Tibial artery (tissue), 4 donors: Measurements from ENCODE around the gene SOWAHA.

Source experiments
- DNase-seq, 2 donors: peaks; one replicate each; pipeline ENCODE4 v3.0.0-alpha.2; 2019
- H3K27ac ChIP-seq, 2 donors: fragments of 200-600 bp; sonication (generic) in 1 of 2; 1 replicate in 1 of 2; 2 replicates in 1 of 2; pipeline ENCODE4 v1.5.1; 2018 to 2019; ENCODE audit warnings: mild to moderate bottlenecking in 1 of 2
- H3K27me3 ChIP-seq, 2 donors: fragments of 200-600 bp; sonication (generic) in 1 of 2; one replicate each; pipeline versions ENCODE4 v1.5.1 to v1.6.0; 2016 to 2019
- H3K36me3 ChIP-seq, 3 donors: fragments of 200-600 bp; sonication (generic) in 2 of 3; one replicate each; pipeline ENCODE4 v1.5.1; 2016 to 2019; ENCODE audit warnings: mild to moderate bottlenecking in 2 of 3
- H3K4me1 ChIP-seq, 4 donors: fragments of 200-600 bp; sonication (generic) in 2 of 4; 1 replicate in 3 of 4; 2 replicates in 1 of 4; pipeline ENCODE4 v1.5.1; 2016 to 2019
- H3K4me3 ChIP-seq, 2 donors: fragments of 200-600 bp; sonication (generic) in 1 of 2; 1 replicate in 1 of 2; 2 replicates in 1 of 2; pipeline ENCODE4 v1.5.1; 2018 to 2019; ENCODE audit warnings: mild to moderate bottlenecking in 2 of 2
- H3K9me3 ChIP-seq, 3 donors: fragments of 200-600 bp; sonication (generic) in 1 of 3; one replicate each; pipeline ENCODE4 v1.5.1; 2016 to 2019
- CTCF ChIP-seq, 2 experiments: fragments of 200-600 bp in 1 of 2; fragments of 450-650 bp in 1 of 2; IDR thresholded peaks; one replicate each; pipeline ENCODE4 v1.5.1; 2017 to 2019; ENCODE audit warnings: antibody characterized with exemption in 2 of 2, mild to moderate bottlenecking in 1 of 2, moderate library complexity in 1 of 2
- intact Hi-C: fragments of 100-400 bp; cut with DNase I; formaldehyde crosslinking; loops from one replicate; pipeline ENCODE4 v1.15.0; 2023; ENCODE audit warnings: low total_unique reads

SOWAHA gene

GRCh38 chr5:132831095-132831860 lies 18.2 kb downstream of the SOWAHA start:
- peak overlapping the region; percentile 67 to 75 for H3K4me3 ChIP-seq

GRCh38 chr5:132832612-132833011 lies 19.5 kb downstream of the SOWAHA start:
- no peak overlapping the region for H3K27ac ChIP-seq

More at GRCh38 chr5:132831095-132831860, 18.2 kb downstream of the SOWAHA start:
- Histone ChIP-seq H3K27me3 (peaks cover 0 to 3% of the 10 kb centered on the region in 2 donors), H3K27ac (no peak overlapping the region), H3K4me1 (peaks cover 0 to 19% (median 9%) of the 10 kb centered on the region in 4 donors), H3K9me3 (no peaks in the 10 kb centered on the region), H3K36me3 (no peaks in the 10 kb centered on the region)
- intact Hi-C loops, result no loop called here
- no peak for TF ChIP-seq CTCF (IDR thresholded peaks at IDR 0.05)
- DNase-seq, result no peak

GRCh38 chr5:132834057-132834456 lies 21.0 kb downstream of the SOWAHA start:
- H3K4me1 ChIP-seq, result peaks cover 0 to 15% (median 9%) of the 10 kb centered on the region in 4 donors
- no peaks in the 10 kb centered on the region for H3K36me3 ChIP-seq
- H3K4me3 ChIP-seq, result no peak overlapping the region
- TF ChIP-seq CTCF (IDR thresholded peaks at IDR 0.05), result no peak
- intact Hi-C loops, result no loop called here
- H3K9me3 ChIP-seq, result no peaks in the 10 kb centered on the region
- no peaks in the 10 kb centered on the region for H3K27me3 ChIP-seq
- H3K27ac ChIP-seq, result no peak overlapping the region
- DNase-seq, result no peak

More at GRCh38 chr5:132832612-132833011, 19.5 kb downstream of the SOWAHA start:
- Histone ChIP-seq H3K27me3 (no peaks in the 10 kb centered on the region), H3K9me3 (no peaks in the 10 kb centered on the region), H3K36me3 (no peaks in the 10 kb centered on the region), H3K4me3 (no peak overlapping the region), H3K4me1 (peaks cover 0 to 15% (median 9%) of the 10 kb centered on the region in 4 donors)
- DNase-seq, result no peak
- intact Hi-C loops, result no loop called here
- TF ChIP-seq CTCF (IDR thresholded peaks at IDR 0.05), result no peak

GRCh38 chr5:132836852-132837251 lies 23.8 kb downstream of the SOWAHA start:
- DNase-seq, result no peak
- no peaks in the 10 kb centered on the region for H3K36me3 ChIP-seq
- TF ChIP-seq CTCF (IDR thresholded peaks at IDR 0.05), result no peak
- intact Hi-C loops, result no loop called here
- no peaks in the 10 kb centered on the region for H3K9me3 ChIP-seq
- no peaks in the 10 kb centered on the region for H3K4me1 ChIP-seq
- H3K27ac ChIP-seq, result no peak overlapping the region
- no peak overlapping the region for H3K4me3 ChIP-seq
- no peaks in the 10 kb centered on the region for H3K27me3 ChIP-seq

- DNase-seq, result no peak
- Histone ChIP-seq H3K27ac (no peak overlapping the region), H3K27me3 (no peaks in the 10 kb centered on the region), H3K4me3 (no peak overlapping the region), H3K4me1 (no peaks in the 10 kb centered on the region), H3K9me3 (no peaks in the 10 kb centered on the region), H3K36me3 (no peaks in the 10 kb centered on the region)
- intact Hi-C loops, result no loop called here
- TF ChIP-seq CTCF (IDR thresholded peaks at IDR 0.05), result no peak
Observed at GRCh38 chr5:132837868-132838267, 24.8 kb downstream of the SOWAHA start.
